HUES6 (cell line): ENCODE data around the gene PLCD3.

Experiments used
- H3K27ac ChIP-seq: 2 replicates; pipeline ENCODE4 v1.7.0; 2013; ENCODE audit warnings: low read depth, mild to moderate bottlenecking, low read length, inconsistent platforms
- H3K27me3 ChIP-seq: 2 replicates; pipeline ENCODE4 v1.6.1; 2013; ENCODE audit warnings: low read length; ENCODE audit not compliant: control insufficient read depth, insufficient read depth
- H3K36me3 ChIP-seq: 2 replicates; pipeline ENCODE4 v1.6.1; 2013; ENCODE audit warnings: low read length; ENCODE audit not compliant: control insufficient read depth, insufficient read depth
- H3K4me1 ChIP-seq: 2 replicates; pipeline ENCODE4 v1.6.1; 2013; ENCODE audit warnings: low read length; ENCODE audit not compliant: control insufficient read depth, insufficient read depth
- H3K4me3 ChIP-seq: 2 replicates; pipeline ENCODE4 v1.5.1; 2013; ENCODE audit warnings: low read depth, low read length
- H3K9ac ChIP-seq: one replicate; pipeline ENCODE4 v1.6.1; 2013; ENCODE audit warnings: mild to moderate bottlenecking, low read length
- H3K9me3 ChIP-seq: 2 replicates; pipeline ENCODE4 v1.6.1; 2013; ENCODE audit warnings: low read depth, low read length; ENCODE audit not compliant: control insufficient read depth, insufficient read depth

PLCD3 gene

GRCh38 chr17:45081047-45081703 is 51.1 kb downstream of the PLCD3 start:
- Histone ChIP-seq H3K4me3 (no peak overlapping the region), H3K4me1 (no peaks in the 10 kb centered on the region), H3K27ac (no peak overlapping the region), H3K9ac (no peak overlapping the region), H3K36me3 (peaks cover 59% of the 10 kb centered on the region), H3K27me3 (no peaks in the 10 kb centered on the region), H3K9me3 (no peaks in the 10 kb centered on the region)

GRCh38 chr17:45077643-45078042 is 54.7 kb downstream of the PLCD3 start:
- Histone ChIP-seq H3K27ac (no peak overlapping the region), H3K9ac (no peak overlapping the region)

GRCh38 chr17:45073414-45074070 is 58.8 kb downstream of the PLCD3 start:
- no peak overlapping the region for H3K4me3 ChIP-seq
- H3K27ac ChIP-seq: no peak overlapping the region
- H3K27me3 ChIP-seq: no peaks in the 10 kb centered on the region
- H3K9me3 ChIP-seq: no peaks in the 10 kb centered on the region
- H3K9ac ChIP-seq: no peak overlapping the region
- peaks cover 49% of the 10 kb centered on the region for H3K36me3 ChIP-seq
- H3K4me1 ChIP-seq: no peaks in the 10 kb centered on the region

More at GRCh38 chr17:45077643-45078042, 54.7 kb downstream of the PLCD3 start:
- Histone ChIP-seq H3K4me1 (no peaks in the 10 kb centered on the region), H3K9me3 (no peaks in the 10 kb centered on the region), H3K36me3 (peaks cover 58% of the 10 kb centered on the region), H3K27me3 (no peaks in the 10 kb centered on the region), H3K4me3 (no peak overlapping the region)

- Histone ChIP-seq H3K27ac (no peak overlapping the region), H3K36me3 (peaks cover 47% of the 10 kb centered on the region), H3K9me3 (no peaks in the 10 kb centered on the region), H3K4me3 (no peak overlapping the region), H3K4me1 (no peaks in the 10 kb centered on the region), H3K9ac (no peak overlapping the region), H3K27me3 (no peaks in the 10 kb centered on the region)
Observed at GRCh38 chr17:45070809-45071208, 61.5 kb downstream of the PLCD3 start.

GRCh38 chr17:45070001-45070400 is 62.3 kb downstream of the PLCD3 start:
- Histone ChIP-seq H3K36me3 (peaks cover 46% of the 10 kb centered on the region), H3K4me1 (no peaks in the 10 kb centered on the region), H3K9me3 (no peaks in the 10 kb centered on the region), H3K27ac (no peak overlapping the region), H3K4me3 (no peak overlapping the region), H3K27me3 (no peaks in the 10 kb centered on the region), H3K9ac (no peak overlapping the region)

DNA sequence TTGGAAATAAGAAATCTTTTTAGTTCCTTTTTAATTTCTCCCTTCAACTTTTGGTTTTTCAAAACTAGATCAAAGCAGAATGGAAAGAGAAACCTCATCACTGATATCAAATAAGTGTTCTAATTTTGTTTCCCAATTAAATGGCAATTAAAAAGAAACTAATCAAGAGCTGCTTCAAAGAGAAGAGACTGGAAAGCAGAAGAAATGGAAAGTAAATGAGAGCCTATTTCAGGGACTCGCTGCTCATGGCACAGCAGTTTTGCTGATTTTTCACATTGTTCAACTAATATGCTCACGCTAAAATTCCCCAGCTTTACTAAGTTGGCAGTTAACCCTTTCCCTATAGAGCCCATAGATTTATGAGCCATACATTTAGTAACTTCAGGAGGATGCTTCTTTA is 64.7 kb downstream of the PLCD3 start:
- Histone ChIP-seq H3K4me1 (peaks cover under 1% of the 10 kb centered on the region; the same call in 1 of the 2 replicates), H3K36me3 (peaks cover 32% of the 10 kb centered on the region), H3K27ac (no peak overlapping the region), H3K9me3 (no peaks in the 10 kb centered on the region), H3K27me3 (no peaks in the 10 kb centered on the region), H3K9ac (no peak overlapping the region), H3K4me3 (no peak overlapping the region)

- Histone ChIP-seq H3K27ac (no peak overlapping the region), H3K36me3 (peaks cover 19% of the 10 kb centered on the region), H3K27me3 (no peaks in the 10 kb centered on the region), H3K9me3 (no peaks in the 10 kb centered on the region), H3K4me1 (peaks cover 11% of the 10 kb centered on the region), H3K4me3 (no peak overlapping the region), H3K9ac (no peak overlapping the region)
Observed at GRCh38 chr17:45063198-45063597, 69.1 kb downstream of the PLCD3 start.

- Histone ChIP-seq H3K4me3 (peak overlapping the region; percentile 82), H3K27ac (peak overlapping the region; percentile 91), H3K4me1 (peaks cover 11% of the 10 kb centered on the region), H3K9ac (peak overlapping the region; percentile 92), H3K9me3 (no peaks in the 10 kb centered on the region), H3K27me3 (no peaks in the 10 kb centered on the region), H3K36me3 (0 out of 2 replicates have a peak, but pooled peaks cover 7% of the 10 kb centered on the region)
Observed at GRCh38 chr17:45061606-45062205, 70.6 kb downstream of the PLCD3 start.

DNA sequence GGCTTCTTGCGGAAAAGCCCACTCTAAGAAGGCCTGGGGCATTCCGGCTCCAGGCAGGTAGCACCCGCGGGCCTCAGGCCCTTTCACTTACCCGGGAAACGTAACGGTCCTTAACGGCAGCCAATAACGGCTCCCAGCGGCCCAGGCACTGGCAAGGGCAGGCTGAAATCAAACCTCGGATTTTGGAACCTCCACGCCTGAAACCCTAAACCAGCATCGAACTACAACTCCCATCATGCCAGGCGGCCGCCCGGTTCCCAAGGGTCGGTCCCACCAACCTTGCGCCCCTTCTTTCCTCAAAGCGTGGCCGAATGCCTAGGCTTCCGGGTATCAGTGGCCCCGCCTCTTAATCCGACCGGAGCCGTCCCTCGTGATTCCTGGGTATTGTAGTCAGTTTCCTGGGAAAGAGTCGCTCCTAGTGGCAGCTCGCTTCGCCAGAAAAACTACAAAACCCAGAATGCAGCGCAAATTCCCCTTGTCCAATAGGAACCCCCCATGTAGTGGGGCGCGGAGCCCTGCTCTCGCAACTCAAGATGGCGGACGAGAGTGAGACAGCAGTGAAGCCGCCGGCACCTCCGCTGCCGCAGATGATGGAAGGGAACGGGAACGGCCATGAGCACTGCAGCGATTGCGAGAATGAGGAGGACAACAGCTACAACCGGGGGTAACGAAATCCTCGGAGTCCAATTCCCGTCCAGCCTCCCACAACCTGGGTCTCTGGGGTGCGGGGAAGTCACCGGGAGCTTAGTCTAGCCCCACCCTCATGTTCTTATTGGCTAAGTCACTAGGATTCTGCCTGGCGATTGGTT is 71.3 kb downstream of the PLCD3 start, which contains the start of gene NMT1:
Gene NMT1 (plus strand): TSS at position 521 of the 809 bp plus-strand sequence. CDS start 13 bp downstream, at position 534.
- peak within 1 kb of the TSS; percentile 91 for H3K27ac ChIP-seq
- peak within 1 kb of the TSS; percentile 92 for H3K9ac ChIP-seq
- H3K36me3 ChIP-seq: 0 out of 2 replicates have a peak, but pooled peaks cover 7% of the 10 kb centered on the region
- no peaks in the 10 kb centered on the region for H3K9me3 ChIP-seq
- peak within 1 kb of the TSS; percentile 82 for H3K4me3 ChIP-seq
- peaks cover 11% of the 10 kb centered on the region for H3K4me1 ChIP-seq
- H3K27me3 ChIP-seq: no peaks in the 10 kb centered on the region

DNA sequence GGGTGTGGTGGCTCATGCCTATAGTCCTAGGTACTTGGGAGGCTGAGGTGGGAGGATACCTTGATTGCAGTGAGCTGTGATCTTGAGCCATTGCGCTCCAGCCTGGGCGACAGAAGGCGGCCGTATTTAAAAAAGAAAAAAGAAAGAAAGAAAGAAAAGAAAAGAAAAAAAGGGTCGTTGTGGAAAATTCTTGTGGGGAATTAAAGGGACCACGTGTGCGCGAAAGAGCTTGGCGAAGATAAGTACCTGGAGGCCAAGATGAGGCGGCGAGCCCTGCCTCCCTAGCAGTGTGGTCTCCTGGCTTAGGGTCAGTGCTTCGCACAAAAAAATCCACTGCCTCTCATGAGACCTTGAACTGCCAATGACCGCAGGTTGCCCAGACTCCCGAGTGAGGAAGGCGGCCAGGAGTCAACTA is 71.9 kb downstream of the PLCD3 start:
- H3K9me3 ChIP-seq: no peaks in the 10 kb centered on the region
- H3K4me1 ChIP-seq: peaks cover 11% of the 10 kb centered on the region
- H3K27ac ChIP-seq: peak overlapping the region; percentile 65; the same call in 1 of the 2 replicates
- peak overlapping the region; percentile 74 for H3K9ac ChIP-seq
- H3K4me3 ChIP-seq: peak overlapping the region; percentile 82
- H3K36me3 ChIP-seq: 0 out of 2 replicates have a peak, but pooled peaks cover 7% of the 10 kb centered on the region
- no peaks in the 10 kb centered on the region for H3K27me3 ChIP-seq
